ENCODE data around the gene USP25. TPM values are rescaled to one million over a fixed set of nuclear protein-coding genes. Genes with fewer than 3 reads are reported as not detected.

The USP25 gene
- total and polyA plus RNA-seq, 9 of the 15 experiments (the other 6 are each of a cell fraction or from before 2014, with no cell fraction given): 7.8 to 44.9 (median 31.4) TPM

DNA sequence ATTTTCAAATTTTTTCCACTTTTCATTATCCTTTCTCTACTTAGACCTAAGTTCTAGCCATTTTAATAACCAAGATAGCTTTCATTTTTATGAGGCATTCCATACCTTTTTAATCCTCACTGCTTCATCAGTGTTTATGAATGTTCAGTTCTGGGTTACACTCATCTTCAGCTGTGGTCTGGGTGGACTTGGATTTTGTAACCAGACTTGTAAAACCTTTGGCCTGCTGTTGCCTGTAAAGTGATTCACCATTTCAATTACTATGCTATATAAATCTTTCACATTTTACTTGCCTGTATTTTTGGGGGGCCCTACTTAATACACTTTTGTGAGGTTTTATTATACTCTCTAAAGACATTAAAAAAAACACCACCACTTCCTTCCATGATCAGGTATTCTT lies 46.2 kb downstream of the USP25 start:
- no peak overlapping the region for H3K4me2 ChIP-seq (ENCODE audit: insufficient read depth, low read length)
- H2AFZ ChIP-seq (ENCODE audit: low read depth, low read length): no peak overlapping the region
- in situ Hi-C loops (cut with MboI) (no loop called here), intact Hi-C loops (cut with micrococcal nuclease) (no loop called here)
- no peak overlapping the region for H3K4me3 ChIP-seq
- CTCF ChIA-PET (ENCODE audit: low intra/inter-chr PET ratio): no interaction called here
- no peaks in the 10 kb centered on the region for H3K9me1 ChIP-seq (ENCODE audit: control insufficient read depth, insufficient read depth, low read length)
- ATAC-seq: no peak
- no peak for DNase-seq (ENCODE audit: extremely low read depth in 1 of 4, low spot score in 3 of 4)
- BruUV-seq (replicated peaks): no TSS peak
- no peaks in the 10 kb centered on the region for H3K27me3 ChIP-seq (ENCODE audit: control insufficient read depth in 2 of 2, insufficient read depth in 2 of 2, low read length in 2 of 2)
- H3K9me3 ChIP-seq (replicated peaks; ENCODE audit: control insufficient read depth, insufficient read depth, low read depth, low read length): no peaks in the 10 kb centered on the region; the same call in 1 of the 2 replicates
- no peak overlapping the region for H3K27ac ChIP-seq (ENCODE audit: extremely low read depth, low read depth, low read length)
- POLR2A ChIA-PET: interaction anchor here (1.1 kb wide), 1 partner anchor 13 kb away, joined by 3 read pairs; no protein-coding TSS in a partner anchor
- no peak overlapping the region for H3K9ac ChIP-seq (ENCODE audit: insufficient read depth in 1 of 2, low read depth in 2 of 2, low read length in 2 of 2)
- H4K20me1 ChIP-seq (replicated peaks; ENCODE audit: control insufficient read depth, insufficient read depth, low read length): no peaks in the 10 kb centered on the region
- H3K4me1 ChIP-seq (replicated peaks in 1 of 2; ENCODE audit: control insufficient read depth in 2 of 2, insufficient read depth in 2 of 2, low read length in 2 of 2): no peaks in the 10 kb centered on the region
- FAIRE-seq: no peak
- H3K79me2 ChIP-seq (ENCODE audit: control insufficient read depth, insufficient read depth, low read length): peaks cover 54% of the 10 kb centered on the region; the same call in 2 of the 3 replicates
- peaks cover 29% of the 10 kb centered on the region; the same call in 2 of the 3 replicates for H3K36me3 ChIP-seq (ENCODE audit: control insufficient read depth, insufficient read depth, low read length)
- TF ChIP-seq SIN3B (IDR thresholded peaks at IDR 0.05; ENCODE audit: low read depth) (no peak), NR2C1 (IDR thresholded peaks at IDR 0.05) (no peak), NR2C1 (tag; IDR thresholded peaks at IDR 0.05) (no peak), SETDB1 (IDR thresholded peaks at IDR 0.05; ENCODE audit: low read length) (no peak), SRSF7 (optimal IDR thresholded peaks at IDR 0.05; ENCODE audit: low read depth, low read length) (no peak)
- TF ChIP-seq, protein P1, sequence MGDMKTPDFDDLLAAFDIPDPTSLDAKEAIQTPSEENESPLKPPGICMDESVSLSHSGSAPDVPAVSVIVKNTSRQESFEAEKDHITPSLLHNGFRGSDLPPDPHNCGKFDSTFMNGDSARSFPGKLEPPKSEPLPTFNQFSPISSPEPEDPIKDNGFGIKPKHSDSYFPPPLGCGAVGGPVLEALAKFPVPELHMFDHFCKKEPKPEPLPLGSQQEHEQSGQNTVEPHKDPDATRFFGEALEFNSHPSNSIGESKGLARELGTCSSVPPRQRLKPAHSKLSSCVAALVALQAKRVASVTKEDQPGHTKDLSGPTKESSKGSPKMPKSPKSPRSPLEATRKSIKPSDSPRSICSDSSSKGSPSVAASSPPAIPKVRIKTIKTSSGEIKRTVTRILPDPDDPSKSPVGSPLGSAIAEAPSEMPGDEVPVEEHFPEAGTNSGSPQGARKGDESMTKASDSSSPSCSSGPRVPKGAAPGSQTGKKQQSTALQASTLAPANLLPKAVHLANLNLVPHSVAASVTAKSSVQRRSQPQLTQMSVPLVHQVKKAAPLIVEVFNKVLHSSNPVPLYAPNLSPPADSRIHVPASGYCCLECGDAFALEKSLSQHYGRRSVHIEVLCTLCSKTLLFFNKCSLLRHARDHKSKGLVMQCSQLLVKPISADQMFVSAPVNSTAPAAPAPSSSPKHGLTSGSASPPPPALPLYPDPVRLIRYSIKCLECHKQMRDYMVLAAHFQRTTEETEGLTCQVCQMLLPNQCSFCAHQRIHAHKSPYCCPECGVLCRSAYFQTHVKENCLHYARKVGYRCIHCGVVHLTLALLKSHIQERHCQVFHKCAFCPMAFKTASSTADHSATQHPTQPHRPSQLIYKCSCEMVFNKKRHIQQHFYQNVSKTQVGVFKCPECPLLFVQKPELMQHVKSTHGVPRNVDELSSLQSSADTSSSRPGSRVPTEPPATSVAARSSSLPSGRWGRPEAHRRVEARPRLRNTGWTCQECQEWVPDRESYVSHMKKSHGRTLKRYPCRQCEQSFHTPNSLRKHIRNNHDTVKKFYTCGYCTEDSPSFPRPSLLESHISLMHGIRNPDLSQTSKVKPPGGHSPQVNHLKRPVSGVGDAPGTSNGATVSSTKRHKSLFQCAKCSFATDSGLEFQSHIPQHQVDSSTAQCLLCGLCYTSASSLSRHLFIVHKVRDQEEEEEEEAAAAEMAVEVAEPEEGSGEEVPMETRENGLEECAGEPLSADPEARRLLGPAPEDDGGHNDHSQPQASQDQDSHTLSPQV (IDR thresholded peaks at IDR 0.05): no peak
- TF ChIP-seq, protein P2, sequence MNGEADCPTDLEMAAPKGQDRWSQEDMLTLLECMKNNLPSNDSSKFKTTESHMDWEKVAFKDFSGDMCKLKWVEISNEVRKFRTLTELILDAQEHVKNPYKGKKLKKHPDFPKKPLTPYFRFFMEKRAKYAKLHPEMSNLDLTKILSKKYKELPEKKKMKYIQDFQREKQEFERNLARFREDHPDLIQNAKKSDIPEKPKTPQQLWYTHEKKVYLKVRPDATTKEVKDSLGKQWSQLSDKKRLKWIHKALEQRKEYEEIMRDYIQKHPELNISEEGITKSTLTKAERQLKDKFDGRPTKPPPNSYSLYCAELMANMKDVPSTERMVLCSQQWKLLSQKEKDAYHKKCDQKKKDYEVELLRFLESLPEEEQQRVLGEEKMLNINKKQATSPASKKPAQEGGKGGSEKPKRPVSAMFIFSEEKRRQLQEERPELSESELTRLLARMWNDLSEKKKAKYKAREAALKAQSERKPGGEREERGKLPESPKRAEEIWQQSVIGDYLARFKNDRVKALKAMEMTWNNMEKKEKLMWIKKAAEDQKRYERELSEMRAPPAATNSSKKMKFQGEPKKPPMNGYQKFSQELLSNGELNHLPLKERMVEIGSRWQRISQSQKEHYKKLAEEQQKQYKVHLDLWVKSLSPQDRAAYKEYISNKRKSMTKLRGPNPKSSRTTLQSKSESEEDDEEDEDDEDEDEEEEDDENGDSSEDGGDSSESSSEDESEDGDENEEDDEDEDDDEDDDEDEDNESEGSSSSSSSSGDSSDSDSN (IDR thresholded peaks at IDR 0.05; ENCODE audit: borderline replicate concordance in 1 of 2, low read depth in 2 of 2, low read length in 2 of 2): no peak
